MV-4-11 (cell line): ENCODE measurements around the gene SRMS.
"Not testable (repeated sequence)": the region's sequence is repeated elsewhere in the genome, so short reads cannot be mapped to it uniquely, and the experiment has no call there.

ENCODE experiments used
- DNase-seq: peaks from one replicate; lab custom pipeline; 2025; lab: John Stamatoyannopoulos, UW

SRMS gene

DNA sequence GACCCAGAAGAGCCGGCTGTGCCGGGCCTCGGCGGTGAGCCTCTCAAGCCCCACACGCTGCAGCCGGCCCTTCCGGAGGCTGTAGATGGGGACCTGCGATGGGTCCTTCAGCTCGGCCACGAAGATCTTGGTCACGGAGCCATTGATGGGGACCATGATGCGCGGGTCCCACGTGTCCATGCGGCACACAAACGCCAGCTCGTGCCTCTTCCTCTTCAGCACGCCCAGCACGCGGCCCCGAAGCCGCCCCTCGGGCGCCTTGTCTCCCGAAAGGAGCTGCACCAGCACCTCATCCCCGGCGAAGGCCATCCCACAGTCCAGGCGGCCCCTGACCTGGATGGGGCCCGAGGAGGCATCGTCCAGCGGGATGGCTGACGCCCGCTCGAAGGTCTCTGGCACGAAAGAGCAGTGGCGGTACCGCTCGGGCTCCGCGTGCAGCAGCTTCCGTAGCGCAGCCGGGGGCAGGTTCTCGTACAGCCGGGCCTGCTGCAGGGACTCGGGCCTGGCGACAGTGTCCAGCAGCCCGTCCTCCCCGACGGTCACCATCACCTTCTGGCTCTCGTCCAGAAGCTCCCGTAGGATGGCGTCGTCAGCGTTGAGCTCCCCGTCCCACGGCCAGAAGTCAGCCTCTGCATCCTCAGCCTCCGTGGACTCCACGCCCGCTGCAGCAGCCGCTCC is 17.6 kb upstream of the SRMS start:
- DNase-seq, result no peak

DNA sequence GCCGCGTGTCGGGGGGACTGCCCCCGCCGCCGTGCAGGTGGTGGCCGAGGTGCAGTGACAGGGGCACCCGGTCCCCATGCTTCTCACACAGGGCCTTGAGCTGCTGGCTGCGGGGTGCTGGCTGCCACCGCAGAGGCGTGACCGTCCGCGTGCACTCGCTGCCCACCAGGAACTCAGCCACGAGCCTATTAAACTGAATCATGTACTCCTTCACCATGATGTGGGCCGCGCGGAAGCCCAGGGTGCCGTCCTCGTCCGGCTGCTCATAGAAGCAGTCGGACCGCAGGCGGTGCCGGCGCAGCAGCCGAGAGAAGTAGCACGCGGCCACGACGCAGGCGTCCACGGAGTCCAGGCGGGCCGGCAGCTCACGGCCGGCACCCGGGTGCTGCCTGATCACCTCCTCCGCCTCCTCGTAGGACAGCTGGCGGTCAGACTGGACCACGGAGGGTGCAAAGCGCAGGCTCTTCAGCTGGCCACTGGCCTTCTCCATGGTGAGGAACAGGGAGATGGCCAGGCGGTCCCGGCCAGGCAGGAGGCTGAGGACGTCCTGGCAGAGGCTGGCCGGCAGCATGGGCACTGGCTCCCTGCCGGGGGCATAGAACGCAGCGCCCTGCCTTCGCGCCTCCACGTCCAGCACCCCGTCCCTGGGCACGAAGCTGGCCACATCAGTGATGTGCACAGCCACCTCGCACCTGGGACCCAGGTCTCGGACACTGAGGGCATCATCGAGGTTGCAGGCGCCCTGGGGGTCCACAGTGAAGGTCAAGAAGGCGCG is 16.7 kb upstream of the SRMS start:
- no peak for DNase-seq

DNA sequence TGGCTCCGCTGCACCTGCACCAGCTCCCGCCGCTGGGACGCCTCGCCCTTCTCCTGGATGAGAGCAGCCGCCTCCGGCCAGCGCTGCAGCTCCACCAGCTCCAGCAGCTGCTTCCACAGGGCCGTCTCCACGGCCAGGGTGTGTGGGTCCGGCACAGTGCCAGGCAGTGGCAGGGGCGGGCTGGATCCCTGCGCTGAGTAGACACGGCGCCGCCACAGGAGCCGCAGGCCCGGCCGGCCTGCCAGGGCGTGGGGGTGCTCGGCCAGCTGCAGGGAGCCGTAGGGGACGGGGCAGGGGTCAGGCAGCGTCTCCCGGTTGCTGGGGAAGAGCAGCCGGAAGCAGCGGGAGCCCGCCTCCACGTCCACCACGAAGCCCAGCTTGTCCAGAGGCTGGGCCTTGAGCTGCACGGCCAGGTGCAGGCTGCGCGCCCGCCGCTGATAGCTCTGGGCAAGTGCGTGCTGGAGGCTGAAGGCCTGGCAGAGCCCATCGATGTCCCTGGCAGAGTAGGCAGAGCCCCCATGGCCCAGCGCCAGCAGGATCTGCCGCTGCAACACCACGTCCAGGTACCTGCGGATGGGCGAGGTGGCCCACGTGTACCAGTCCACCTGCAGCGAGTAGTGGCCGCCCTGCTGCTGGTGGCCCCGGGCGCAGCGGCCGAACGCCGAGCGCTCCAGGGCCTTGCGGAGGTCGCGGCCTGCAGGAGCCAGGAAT is 15.8 kb upstream of the SRMS start:
- no peak for DNase-seq

DNA sequence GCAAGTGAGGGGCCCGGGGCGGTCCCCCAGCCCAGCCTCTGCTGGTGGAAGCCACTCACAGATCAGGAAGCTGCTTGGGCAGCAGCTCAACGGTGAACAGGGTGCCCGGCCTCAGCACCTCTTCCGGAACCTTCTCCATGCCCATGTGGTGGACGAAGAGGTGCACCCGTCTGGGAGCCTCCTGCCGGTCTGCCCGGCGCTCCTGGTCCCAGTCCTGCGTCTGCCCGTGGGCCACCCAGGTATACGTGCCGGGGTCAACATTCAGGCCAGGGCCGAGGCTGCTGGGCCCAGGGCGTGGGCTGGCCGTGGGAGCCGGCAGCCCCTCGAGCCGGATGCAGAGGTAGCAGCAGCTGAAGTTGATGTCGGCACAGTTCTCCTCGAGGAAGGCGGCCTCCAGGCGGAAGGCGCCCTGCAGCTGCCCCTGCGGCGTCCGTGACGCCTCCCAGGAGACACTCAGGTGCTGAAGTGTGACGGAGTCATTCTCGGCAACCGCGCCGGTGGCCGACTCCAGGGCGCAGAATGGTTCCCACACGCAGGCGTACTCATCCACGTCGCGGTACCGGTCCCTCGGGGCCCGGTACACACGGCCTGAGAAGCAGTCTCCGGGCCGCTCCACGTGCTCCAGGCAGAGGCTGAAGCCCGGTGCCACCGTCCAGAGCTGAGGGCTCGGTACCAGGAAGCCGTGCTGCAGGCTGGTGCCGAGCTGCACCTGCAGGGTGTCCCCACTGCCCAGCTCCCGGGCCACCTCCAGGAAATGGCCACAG is 15.1 kb upstream of the SRMS start:
- no peak for DNase-seq

DNA sequence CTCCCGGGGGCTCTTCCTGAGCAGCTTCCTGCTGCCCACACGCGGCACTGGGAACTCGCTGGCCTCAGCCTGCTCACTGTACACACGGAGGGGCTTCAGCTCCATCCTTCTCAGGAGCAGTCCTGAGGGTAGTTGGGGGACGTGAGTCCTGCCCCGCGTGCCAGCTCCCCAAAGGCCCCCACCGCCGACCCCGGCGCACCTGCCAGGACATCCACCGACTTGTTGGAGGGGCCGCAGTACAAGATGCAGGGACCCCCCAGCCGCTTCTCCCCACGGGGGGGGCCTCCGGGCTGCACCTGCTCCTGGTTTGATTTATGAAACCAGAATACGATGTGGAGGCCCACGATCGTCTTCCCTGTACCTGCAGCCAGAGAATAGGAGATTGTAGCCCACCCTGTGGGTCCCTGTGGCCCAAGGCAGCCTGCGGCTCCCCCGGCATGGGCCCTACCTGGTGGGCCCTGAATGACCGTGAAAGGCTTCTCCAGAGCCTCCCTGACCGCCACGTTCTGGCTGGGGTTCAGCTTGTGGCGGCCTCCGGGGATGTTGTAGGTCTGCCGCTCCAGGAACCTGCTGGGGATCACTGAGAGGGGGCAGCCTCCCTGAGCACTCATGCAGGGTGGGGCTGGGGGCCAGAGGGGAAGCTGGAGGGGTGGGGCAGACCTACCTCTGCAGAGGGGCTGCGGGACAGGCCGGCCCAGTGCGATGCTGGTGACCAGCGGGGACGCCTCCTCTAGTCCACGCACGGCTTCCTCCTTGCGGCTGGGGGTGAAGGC is 14.3 kb upstream of the SRMS start:
- no peak for DNase-seq

DNA sequence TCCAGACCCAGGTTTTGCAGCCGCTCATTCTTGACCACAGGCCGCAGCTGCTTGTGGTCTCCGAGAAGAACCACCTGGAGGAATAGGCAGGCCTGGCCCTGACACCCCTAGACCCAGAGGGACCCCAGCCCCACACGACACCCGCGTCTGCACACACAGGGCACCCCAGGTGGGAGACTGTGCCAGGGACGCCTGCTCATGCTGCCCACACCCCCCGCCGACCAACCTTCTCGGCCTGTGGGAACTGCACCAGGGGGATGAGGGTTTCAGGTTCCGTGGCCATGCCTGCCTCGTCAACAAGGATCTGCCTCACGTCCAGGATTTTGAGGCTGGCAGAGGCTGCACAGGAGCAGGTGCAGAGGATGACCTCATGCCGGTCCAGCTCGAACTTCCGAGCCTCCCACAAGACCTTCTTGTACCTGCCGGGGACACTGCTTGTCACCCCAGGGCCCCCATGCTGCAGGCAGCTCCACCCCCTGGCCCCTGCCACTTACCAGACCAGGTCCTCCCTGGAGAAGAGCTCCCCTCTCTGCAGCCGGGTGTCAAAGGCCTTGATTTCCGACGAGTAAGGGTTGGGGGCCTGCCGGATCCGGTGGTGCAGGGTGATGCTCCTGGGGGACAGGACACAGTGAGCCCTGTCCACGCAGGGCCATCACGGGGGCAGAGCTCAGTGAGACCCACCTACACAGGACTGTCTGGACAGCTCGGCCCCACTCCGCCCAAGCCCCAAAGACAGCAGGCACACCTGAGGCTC is 13.5 kb upstream of the SRMS start:
- DNase-seq, result no peak

DNA sequence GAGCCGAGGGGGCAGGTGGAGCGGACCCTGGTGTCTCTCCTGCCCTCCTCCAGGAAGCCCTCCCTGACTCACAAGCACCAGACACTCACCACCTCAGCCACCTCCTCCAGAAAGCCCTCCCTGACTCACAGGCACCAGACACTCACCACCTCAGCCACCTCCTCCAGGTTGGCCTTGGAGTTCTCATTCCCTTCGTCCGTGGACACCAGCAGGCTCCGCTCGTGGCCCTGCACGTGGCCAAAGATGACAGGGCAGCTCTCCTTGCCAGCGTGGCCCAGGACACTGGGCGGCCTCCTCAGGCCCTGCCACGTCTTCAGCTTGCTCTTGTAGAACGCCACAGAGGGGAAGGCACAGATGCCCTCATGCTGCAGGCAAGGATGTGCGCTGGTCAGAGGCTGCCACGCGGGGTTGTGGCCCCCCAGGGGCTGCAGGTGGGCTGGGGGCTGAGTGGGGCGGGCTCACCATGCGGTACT is 12.8 kb upstream of the SRMS start:
- no peak for DNase-seq

DNA sequence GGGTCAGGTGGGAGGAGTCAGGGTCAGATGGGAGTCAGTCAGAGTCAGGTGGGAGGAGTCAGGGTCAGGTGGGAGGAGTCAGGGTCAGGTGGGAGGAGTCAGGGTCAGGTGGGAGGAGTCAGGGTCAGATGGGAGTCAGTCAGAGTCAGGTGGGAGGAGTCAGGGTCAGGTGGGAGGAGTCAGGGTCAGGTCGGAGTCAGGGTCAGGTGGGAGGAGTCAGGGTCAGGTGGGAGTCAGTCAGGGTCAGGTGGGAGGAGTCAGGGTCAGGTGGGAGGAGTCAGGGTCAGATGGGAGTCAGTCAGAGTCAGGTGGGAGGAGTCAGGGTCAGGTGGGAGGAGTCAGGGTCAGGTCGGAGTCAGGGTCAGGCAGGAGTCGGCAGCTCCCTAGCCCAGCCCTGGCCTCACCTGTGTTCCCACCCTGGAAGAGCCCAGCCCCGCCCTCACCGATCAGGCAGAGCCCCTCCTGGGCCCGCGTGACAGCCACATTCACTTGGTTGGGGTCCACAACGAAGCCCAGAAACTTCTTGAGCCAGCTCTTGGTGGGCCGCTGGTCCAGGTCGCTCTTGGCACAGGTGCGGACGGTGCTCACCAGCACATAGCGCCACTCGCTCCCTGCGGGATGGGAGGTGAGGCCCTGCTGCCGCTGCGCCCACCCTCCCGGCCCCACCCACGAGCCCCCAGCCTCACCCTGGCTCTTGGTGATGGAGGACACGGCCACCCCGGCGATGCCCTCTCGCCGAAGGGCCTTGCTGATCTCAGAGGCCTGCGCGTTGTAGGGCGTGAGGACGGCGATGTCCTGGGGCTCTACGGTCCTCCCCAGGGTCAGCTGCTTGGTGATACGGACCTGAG is 12.2 kb upstream of the SRMS start:
- not testable (repeated sequence) for DNase-seq

DNA sequence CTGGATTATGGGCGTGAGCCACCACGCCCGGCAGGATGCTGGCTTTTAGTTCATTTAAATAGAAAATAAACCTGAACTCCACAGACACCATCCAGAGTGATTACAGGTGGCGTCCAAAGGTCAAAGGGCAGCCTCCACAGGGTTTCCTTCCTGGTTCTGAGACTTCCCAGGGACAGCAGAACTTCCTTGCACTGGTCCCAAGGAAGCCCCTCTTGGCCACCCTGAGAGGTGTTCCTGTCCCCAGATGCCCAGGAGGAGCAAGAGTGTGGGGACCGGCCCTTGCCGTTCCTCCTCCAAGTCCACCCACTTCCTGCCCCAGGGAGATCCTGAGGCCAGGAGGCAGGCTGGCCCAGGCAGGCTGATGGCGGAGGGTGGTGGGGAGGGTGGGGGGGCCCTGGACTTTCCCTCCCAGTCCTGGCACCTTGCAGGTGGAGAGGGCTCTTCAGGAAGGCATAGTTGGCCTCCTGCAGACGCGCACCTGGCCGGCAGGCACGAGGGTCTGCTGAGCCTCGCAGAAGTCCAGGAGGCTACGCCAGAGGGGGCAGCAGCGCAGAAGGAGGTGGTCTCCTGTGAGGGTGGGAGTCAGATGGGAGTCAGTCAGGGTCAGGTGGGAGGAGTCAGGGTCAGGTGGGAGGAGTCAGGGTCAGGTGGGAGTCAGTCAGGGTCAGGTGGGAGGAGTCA is 11.4 kb upstream of the SRMS start:
- DNase-seq, result no peak

DNA sequence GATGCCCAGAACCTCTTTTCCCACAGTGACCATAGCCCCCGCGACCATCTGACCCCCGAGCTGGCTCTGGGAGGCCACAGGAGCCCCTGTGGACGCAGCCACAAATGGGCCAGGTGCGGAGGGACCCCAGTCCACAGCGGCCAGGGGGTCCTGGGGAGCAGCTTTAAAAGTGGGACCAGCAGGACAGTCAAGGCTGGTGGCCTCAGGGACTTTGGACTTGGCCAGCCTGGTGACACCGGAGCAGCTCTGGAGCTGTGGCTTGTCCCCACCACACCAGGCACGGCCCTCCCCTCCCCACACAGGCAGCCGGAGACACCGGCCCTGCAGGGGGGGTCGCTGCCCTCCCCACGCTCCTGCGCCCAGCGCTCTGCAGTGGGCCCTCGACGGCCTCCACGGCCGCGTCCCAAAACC is 9.9 kb upstream of the SRMS start:
- no peak for DNase-seq

DNA sequence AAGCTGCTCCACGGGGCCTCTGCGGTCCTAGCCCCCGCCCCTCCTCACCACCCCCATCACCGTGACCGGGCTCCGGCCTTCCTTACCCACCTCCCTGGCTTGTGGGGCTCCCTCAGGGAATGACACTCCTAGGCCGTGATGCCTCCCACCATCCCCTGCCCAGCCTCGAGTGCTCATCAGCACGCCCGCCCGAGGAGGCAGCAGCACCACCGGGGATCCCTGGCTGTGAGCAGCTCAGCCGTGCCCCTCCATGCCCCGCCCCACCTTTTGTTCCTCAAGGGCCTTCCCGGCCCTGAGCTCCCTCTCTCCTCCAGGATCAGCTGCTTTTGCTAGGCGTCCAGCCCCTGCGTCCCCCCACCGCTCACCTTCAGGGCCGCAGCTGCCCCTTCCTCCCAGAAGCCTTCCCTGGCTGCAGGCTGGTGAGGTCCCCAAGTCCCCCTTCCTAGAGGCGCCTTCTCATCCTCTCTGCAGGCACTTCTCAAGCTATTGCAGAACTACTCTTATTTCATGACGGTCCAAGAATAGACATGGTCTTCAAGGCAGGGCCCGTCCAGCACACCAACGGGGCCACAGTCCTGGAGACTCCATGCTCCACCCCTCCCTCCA is 9.4 kb upstream of the SRMS start:
- DNase-seq, result no peak

DNA sequence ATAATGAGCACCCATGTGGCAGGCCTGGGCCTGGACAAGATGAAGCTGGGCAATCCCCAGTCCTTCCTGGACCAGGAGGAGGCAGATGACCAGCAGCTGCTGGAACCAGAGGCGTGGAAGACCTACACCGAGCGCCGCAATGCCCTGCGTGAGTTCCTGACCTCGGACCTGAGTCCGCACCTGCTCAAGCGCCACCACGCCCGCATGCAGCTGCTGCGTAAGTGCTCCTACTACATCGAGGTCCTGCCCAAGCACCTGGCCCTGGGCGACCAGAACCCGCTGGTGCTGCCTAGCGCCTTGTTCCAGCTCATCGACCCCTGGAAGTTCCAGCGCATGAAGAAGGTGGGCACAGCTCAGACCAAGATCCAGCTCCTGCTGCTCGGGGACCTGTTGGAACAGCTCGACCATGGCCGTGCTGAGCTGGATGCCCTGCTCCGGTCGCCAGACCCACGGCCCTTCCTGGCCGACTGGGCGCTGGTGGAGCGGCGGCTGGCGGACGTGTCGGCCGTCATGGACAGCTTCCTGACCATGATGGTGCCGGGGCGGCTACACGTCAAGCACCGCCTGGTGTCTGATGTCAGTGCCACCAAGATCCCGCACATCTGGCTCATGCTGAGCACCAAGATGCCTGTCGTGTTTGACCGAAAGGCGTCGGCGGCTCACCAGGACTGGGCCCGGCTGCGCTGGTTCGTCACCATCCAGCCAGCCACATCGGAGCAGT is 8.3 kb upstream of the SRMS start:
- DNase-seq, result no peak

DNA sequence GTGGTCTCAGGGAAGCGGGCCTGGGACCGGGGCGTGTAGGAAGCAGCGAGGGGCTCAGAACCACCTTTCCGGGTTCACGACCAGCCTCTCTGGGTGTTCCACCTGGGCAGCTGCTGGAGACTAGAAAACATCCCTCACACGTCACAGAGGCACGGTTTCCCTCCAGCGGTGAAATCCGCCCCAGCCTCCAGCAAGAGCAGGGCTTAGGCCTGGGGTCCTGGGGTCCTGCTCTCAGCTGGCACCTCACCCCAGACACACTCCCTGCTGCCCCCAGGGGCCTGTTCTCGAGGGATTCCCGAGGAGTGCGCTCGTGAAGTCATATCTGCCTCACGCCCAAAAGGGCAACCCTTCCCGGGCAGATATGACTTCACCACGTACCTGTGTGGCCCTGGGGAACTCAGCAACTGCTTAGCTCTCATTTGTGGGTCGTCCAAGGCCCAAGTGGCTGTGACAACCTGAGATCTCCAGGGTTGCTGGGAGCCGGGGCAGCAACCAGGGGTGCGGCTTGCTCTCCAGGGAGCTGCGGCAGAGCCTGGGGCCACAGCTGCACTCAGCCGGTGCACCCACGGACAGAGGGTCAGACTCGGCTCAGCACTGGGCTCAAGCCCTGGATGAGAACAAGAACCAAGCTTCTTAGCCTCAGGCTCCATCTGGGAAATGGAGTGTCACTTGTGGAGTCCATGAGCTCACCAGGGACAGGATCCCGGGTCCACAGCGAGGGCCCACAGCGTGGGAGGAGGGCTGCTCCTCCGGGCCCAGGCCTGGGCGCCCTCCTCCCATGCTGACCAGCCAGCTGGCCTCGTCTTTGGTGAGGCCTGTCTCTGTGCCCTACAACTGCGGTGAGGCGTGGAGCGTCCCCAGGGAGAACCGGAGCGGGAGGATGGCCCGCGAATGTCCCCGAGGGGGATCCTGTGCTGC is 7.1 kb upstream of the SRMS start:
- no peak for DNase-seq

DNA sequence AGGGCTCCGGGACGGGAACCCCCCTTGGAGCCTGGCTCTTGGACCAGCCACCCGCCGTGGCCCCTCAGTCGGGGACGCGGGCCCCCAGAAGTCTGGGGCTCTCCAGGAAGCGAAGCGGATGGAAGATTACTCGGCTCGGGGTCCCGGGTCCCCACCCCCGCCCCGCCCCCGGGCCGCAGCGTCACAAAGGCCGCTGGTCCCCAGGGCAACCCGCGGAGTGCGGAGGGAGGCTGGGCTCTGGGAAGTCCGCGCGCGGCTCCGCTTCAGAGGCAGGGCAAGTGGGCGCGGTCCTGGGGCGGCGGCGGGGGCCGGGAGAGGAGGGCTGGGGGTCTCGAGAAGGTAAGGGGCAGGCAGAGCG is 6.4 kb upstream of the SRMS start, which contains the start of gene FNDC11:
FNDC11 (plus strand) TSS at position 227 of the 358 bp plus-strand sequence. CDS start 1,505 bp downstream, outside the sequence.
- no peak for DNase-seq

DNA sequence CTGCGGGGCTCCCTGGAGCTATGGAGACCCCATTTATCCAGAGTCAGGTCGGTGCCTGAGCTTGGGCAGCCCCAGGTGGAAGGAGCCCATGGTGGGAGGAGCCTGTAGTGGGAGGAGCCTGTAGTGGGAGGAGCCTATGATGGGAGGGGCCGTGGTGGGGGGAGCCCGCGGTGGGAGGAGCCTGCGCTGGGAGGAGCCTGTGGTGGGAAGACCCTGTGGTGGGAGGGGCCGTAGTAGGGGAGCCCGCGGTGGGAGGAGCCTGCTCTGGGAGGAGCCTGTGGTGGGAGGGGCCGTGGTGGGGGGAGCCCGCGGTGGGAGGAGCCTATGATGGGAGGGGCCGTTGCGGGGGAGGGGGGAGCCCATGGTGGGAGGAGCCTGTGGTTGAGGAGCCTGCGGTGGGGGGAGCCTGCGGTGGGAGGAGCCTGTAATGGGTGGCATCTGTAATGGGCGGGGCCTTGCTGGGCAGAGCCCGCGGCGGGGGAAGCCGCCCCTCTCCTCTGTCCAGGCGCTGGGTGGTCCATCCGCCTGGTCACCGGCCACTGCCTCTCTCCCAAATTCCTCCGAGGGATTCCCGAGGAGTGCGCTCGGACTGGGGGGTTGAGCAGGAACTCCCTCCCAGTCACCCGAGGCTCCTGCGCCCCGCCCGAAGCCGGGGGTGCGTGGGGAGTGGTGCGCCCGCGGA is 5.8 kb upstream of the SRMS start:
- DNase-seq, result peak; percentile 67
